Suprapubic skin (tissue), 2 donors: ENCODE data around the gene MPDZ.

ENCODE experiments used
- EP300 ChIP-seq: sonication (generic); formaldehyde crosslinking; IDR thresholded peaks from one replicate; pipeline ENCODE4 v1.6.1; 2017; ENCODE audit warnings: antibody characterized with exemption
- POLR2A ChIP-seq, 2 donors: fragments of 450-650 bp; IDR thresholded peaks; one replicate each; pipeline ENCODE4 v1.6.1; 2017; ENCODE audit warnings: antibody characterized with exemption in 2 of 2, mild to moderate bottlenecking in 2 of 2, moderate library complexity in 2 of 2

DNA sequence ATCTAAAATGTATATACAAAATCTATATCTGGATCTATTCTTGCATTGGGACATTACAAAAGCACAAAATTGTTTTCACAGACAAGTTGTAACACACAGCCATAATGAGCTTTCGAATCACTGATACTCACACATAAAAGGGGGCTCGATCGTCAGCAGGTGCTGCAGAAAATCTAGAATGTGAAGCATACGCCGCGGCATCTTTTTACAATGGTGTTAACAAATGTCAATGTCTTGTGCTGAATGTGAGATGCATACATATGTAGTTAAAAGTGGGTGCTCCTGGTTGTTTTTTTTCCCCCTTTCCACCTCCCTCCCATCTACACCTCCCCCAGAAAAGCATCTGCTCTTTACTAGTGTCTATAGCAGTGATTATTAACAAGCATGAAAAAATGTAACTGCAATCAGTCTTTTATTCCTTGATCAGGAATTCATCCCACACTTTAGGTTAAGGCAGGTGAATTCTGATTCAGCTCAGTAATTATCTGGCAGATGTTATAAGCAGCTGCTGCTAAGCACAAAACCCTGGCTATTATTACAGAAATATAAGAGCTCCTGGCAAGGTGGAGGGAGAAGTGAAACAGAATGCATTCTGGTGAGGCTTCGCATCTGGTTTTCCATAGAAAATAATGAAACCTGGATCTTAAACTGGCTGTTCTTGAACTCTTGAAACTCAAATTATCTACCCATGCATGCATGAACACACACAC lies 114.1 kb downstream of the MPDZ start:
- TF ChIP-seq EP300 (no peak), POLR2A (IDR thresholded peaks at IDR 0.05) (no peak)
